NCI-H146 (cell line): ENCODE data around the gene CRIP2.
A peak's percentile ranks its signal among the peaks of the same experiment; 100 is the strongest.

Experiments
- DNase-seq: peaks from one replicate; lab custom pipeline; 2025; lab: John Stamatoyannopoulos, UW

The CRIP2 gene

DNA sequence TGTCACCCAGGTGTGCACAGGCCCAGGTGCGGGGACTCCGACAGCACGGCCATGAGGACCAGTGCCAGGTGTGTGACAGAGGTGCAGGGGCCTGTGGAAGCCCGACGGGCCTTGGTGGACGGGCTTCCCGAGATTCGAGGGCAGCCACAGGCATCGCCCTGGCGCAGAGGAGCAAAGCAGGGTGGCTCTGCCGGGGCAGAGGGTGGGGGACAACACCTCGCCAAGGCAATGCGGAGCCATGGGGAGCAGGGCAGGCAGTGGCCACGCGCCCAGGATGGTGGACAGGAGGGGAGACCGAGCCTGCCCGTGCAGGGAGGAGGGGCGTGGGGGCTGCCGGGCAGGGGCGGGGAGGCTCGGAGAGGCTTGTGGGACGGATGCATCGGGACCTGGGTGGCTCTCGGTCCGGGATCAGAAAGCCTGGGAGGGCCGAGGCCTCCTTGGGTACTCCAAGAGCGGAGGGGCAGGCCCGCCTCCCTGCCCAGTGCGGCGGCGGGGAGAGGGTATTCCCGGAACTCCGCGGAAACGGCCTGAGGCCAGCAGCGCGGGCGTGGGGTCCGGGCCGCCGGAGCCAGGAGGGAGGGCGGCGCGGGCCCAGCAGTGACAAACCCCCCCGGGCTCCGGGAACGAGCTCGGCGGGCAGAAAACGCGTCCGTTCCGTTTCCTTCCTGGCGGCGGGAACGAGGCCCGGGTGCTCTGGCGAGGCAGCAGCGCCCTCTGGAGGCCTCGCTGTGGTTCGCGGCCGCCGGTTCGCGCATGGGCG lies 53.4 kb downstream of the CRIP2 start:
- DNase-seq = peak; percentile 73

DNA sequence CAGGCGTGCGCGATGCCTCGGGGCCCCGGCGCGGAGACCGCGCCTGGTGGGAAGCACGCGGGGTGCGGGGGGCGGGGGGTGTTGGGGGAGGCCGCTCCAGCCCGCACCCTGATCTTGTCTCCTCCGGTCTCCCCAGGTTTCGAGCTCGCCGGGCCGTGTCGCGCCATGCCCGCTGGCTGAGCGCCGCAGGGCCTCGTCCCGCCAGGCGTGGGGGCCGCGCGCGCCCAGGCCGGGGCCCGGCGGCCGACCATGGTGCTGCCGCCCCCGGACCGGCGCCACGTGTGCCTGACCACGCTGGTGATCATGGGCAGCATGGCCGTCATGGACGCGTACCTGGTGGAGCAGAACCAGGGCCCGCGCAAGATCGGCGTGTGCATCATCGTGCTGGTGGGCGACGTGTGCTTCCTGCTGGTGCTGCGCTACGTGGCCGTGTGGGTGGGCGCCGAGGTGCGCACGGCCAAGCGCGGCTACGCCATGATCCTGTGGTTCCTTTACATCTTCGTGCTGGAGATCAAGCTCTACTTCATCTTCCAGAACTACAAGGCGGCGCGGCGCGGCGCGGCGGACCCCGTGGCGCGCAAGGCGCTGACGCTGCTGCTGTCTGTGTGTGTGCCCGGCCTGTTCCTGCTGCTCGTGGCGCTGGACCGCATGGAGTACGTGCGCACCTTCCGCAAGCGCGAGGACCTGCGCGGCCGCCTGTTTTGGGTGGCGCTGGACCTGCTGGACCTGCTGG lies 54.1 kb downstream of the CRIP2 start:
- DNase-seq = no peak

DNA sequence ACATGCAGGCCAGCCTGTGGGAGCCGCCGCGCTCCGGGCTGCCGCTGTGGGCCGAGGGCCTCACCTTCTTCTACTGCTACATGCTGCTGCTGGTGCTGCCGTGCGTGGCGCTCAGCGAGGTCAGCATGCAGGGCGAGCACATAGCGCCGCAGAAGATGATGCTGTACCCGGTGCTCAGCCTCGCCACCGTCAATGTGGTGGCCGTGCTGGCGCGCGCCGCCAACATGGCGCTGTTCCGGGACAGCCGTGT lies 54.6 kb downstream of the CRIP2 start:
- DNase-seq = no peak
